GM08714 (cell line): ENCODE data around the gene RHD.
"Not testable (repeated sequence)": the region's sequence is repeated elsewhere in the genome, so short reads cannot be mapped to it uniquely, and the experiment has no call there.

Source experiments
- H3K4me3 ChIP-seq: fragments of 200-500 bp; sonication (Bioruptor generic); 2 replicates; pipeline ENCODE4 v1.5.1; 2014; ENCODE audit warnings: mild to moderate bottlenecking, low read length, inconsistent platforms
- ZNF274 ChIP-seq: IDR thresholded peaks from 2 replicates; pipeline ENCODE4 v1.6.1; 2012; ENCODE audit warnings: mild to moderate bottlenecking, low read depth, low read length

The RHD gene

GRCh38 chr1:25337483-25338187, 65.3 kb downstream of the RHD start:
- peak overlapping the region; percentile 68; the same call in 1 of the 2 replicates for H3K4me3 ChIP-seq

GRCh38 chr1:25338188-25338981, 66.1 kb downstream of the RHD start, which contains the start of gene TMEM50A:
Gene TMEM50A, plus strand, starts transcription at chr1:25338334. Its CDS starts 2,153 bp downstream, at chr1:25340487.
- TF ChIP-seq ZNF274 = no peak
- peak within 1 kb of the TSS; percentile 69 for H3K4me3 ChIP-seq

GRCh38 chr1:25338986-25339385, 66.7 kb downstream of the RHD start:
- H3K4me3 ChIP-seq = peak overlapping the region; percentile 68
- TF ChIP-seq ZNF274 = no peak

GRCh38 chr1:25341746-25342145, 69.4 kb downstream of the RHD start:
- TF ChIP-seq ZNF274 = no peak
- no peak overlapping the region for H3K4me3 ChIP-seq

- TF ChIP-seq ZNF274 = no peak
- no peak overlapping the region for H3K4me3 ChIP-seq
These were observed 70.5 kb downstream of the RHD start for GRCh38 chr1:25342846-25343245.

GRCh38 chr1:25343872-25344271, 71.6 kb downstream of the RHD start:
- no peak for TF ChIP-seq ZNF274
- H3K4me3 ChIP-seq = no peak overlapping the region

GRCh38 chr1:25347556-25347955, 75.2 kb downstream of the RHD start:
- H3K4me3 ChIP-seq = no peak overlapping the region
- TF ChIP-seq ZNF274 = no peak

GRCh38 chr1:25349606-25350005, 77.3 kb downstream of the RHD start:
- no peak for TF ChIP-seq ZNF274
- H3K4me3 ChIP-seq = no peak overlapping the region

- no peak overlapping the region for H3K4me3 ChIP-seq
- TF ChIP-seq ZNF274 = no peak
These were observed 83.6 kb downstream of the RHD start for GRCh38 chr1:25355841-25356395.

- H3K4me3 ChIP-seq = no peak overlapping the region
- no peak for TF ChIP-seq ZNF274
These were observed 84.1 kb downstream of the RHD start for GRCh38 chr1:25356441-25356840.

- no peak for TF ChIP-seq ZNF274
- H3K4me3 ChIP-seq = no peak overlapping the region
These were observed 84.5 kb downstream of the RHD start for GRCh38 chr1:25356848-25357247.

- TF ChIP-seq ZNF274 = no peak
- no peak overlapping the region for H3K4me3 ChIP-seq
These were observed 88.6 kb downstream of the RHD start for GRCh38 chr1:25360596-25361581.

GRCh38 chr1:25361901-25362300, 89.6 kb downstream of the RHD start:
- H3K4me3 ChIP-seq = no peak overlapping the region
- no peak for TF ChIP-seq ZNF274

- not testable (repeated sequence) for H3K4me3 ChIP-seq
These were observed 90.6 kb downstream of the RHD start for GRCh38 chr1:25362634-25363559.
